WTC11 (cell line): ENCODE results near the gene ZNF235.
"Not testable (repeated sequence)": the region's sequence is repeated elsewhere in the genome, so short reads cannot be mapped to it uniquely, and the experiment has no call there.

Source experiments
- ETV6 ChIP-seq: sonication (generic); formaldehyde crosslinking; IDR thresholded peaks from 2 replicates; pipeline ENCODE4 v1.8.1; 2022; ENCODE audit warnings: mild to moderate bottlenecking, missing genetic modification reagents
- FOXJ3 ChIP-seq: sonication (generic); formaldehyde crosslinking; IDR thresholded peaks from 2 replicates; pipeline ENCODE4 v1.9.0; 2021; ENCODE audit warnings: missing genetic modification reagents, mild to moderate bottlenecking, borderline replicate concordance
- NR2C2 ChIP-seq: sonication (generic); formaldehyde crosslinking; IDR thresholded peaks from 2 replicates; pipeline ENCODE4 v1.8.0; 2022; ENCODE audit warnings: mild to moderate bottlenecking, missing genetic modification reagents
- RELA ChIP-seq: sonication (generic); formaldehyde crosslinking; IDR thresholded peaks from 2 replicates; pipeline ENCODE4 v1.8.1; 2022; ENCODE audit warnings: missing genetic modification reagents, mild to moderate bottlenecking, borderline replicate concordance
- TEAD4 ChIP-seq: sonication (generic); formaldehyde crosslinking; IDR thresholded peaks from 2 replicates; pipeline ENCODE4 v1.8.0; 2022; ENCODE audit warnings: mild to moderate bottlenecking, missing genetic modification reagents
- TF ChIP-seq, protein P1 (sequence below): fragments of 200-600 bp; IDR thresholded peaks from 2 replicates; pipeline ENCODE4 v1.8.0; 2022; ENCODE audit warnings: antibody characterized with exemption
- TF ChIP-seq, protein P2 (sequence below): sonication (generic); formaldehyde crosslinking; IDR thresholded peaks from 2 replicates; pipeline ENCODE4 v1.8.0; 2022; ENCODE audit warnings: mild to moderate bottlenecking, missing genetic modification reagents
- TF ChIP-seq, protein P3 (sequence below): sonication (generic); formaldehyde crosslinking; IDR thresholded peaks from 2 replicates; pipeline ENCODE4 v1.8.0; 2022; ENCODE audit warnings: mild to moderate bottlenecking, missing genetic modification reagents

DNA sequence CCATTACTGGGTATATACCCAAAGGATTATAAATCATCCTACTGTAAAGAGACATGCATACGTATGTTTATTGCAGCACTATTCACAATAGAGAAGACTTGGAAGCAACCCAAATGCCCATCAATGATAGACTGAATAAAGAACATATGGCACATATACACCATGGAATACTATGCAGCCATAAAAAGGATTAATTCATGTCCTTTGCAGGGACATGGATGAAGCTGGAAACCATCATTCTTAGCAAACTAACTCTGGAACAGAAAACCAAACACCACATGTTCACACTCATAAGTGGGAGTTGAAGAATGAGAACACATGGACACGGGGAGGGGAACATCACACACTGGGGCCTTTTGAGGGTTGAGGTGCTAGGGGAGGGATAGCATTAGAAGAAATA lies 51.4 kb downstream of the ZNF235 start:
- TF ChIP-seq, protein P1, sequence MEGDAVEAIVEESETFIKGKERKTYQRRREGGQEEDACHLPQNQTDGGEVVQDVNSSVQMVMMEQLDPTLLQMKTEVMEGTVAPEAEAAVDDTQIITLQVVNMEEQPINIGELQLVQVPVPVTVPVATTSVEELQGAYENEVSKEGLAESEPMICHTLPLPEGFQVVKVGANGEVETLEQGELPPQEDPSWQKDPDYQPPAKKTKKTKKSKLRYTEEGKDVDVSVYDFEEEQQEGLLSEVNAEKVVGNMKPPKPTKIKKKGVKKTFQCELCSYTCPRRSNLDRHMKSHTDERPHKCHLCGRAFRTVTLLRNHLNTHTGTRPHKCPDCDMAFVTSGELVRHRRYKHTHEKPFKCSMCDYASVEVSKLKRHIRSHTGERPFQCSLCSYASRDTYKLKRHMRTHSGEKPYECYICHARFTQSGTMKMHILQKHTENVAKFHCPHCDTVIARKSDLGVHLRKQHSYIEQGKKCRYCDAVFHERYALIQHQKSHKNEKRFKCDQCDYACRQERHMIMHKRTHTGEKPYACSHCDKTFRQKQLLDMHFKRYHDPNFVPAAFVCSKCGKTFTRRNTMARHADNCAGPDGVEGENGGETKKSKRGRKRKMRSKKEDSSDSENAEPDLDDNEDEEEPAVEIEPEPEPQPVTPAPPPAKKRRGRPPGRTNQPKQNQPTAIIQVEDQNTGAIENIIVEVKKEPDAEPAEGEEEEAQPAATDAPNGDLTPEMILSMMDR: not testable (repeated sequence)
- TF ChIP-seq, protein P2, sequence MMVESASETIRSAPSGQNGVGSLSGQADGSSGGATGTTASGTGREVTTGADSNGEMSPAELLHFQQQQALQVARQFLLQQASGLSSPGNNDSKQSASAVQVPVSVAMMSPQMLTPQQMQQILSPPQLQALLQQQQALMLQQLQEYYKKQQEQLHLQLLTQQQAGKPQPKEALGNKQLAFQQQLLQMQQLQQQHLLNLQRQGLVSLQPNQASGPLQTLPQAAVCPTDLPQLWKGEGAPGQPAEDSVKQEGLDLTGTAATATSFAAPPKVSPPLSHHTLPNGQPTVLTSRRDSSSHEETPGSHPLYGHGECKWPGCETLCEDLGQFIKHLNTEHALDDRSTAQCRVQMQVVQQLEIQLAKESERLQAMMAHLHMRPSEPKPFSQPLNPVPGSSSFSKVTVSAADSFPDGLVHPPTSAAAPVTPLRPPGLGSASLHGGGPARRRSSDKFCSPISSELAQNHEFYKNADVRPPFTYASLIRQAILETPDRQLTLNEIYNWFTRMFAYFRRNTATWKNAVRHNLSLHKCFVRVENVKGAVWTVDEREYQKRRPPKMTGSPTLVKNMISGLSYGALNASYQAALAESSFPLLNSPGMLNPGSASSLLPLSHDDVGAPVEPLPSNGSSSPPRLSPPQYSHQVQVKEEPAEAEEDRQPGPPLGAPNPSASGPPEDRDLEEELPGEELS (CRISPR knock-in tag): not testable (repeated sequence)
- TF ChIP-seq TEAD4, NR2C2, RELA, FOXJ3, ETV6 (CRISPR knock-in tag): not testable (repeated sequence)
- TF ChIP-seq, protein P3, sequence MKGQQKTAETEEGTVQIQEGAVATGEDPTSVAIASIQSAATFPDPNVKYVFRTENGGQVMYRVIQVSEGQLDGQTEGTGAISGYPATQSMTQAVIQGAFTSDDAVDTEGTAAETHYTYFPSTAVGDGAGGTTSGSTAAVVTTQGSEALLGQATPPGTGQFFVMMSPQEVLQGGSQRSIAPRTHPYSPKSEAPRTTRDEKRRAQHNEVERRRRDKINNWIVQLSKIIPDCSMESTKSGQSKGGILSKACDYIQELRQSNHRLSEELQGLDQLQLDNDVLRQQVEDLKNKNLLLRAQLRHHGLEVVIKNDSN (CRISPR knock-in tag): not testable (repeated sequence)
